Ovary (tissue), 3 donors: ENCODE results near the gene RGMA.
"Not testable (repeated sequence)": the region's sequence is repeated elsewhere in the genome, so short reads cannot be mapped to it uniquely, and the experiment has no call there.

ENCODE experiments used
- POLR2A ChIP-seq: fragments of 450-650 bp; IDR thresholded peaks from one replicate; pipeline ENCODE4 v1.6.1; 2017; ENCODE audit warnings: antibody characterized with exemption, mild to moderate bottlenecking, moderate library complexity
- TF ChIP-seq, protein P1 (sequence below), 3 donors: fragments of 450-650 bp in 2 of 3; fragments of 200-600 bp in 1 of 3; IDR thresholded peaks; one replicate each; pipeline versions ENCODE4 v1.5.1 to v1.8.0; 2016 to 2022; ENCODE audit warnings: antibody characterized with exemption in 3 of 3, mild to moderate bottlenecking in 1 of 3
- donor health status: DM: no; HTN: no; CAD: no.

DNA sequence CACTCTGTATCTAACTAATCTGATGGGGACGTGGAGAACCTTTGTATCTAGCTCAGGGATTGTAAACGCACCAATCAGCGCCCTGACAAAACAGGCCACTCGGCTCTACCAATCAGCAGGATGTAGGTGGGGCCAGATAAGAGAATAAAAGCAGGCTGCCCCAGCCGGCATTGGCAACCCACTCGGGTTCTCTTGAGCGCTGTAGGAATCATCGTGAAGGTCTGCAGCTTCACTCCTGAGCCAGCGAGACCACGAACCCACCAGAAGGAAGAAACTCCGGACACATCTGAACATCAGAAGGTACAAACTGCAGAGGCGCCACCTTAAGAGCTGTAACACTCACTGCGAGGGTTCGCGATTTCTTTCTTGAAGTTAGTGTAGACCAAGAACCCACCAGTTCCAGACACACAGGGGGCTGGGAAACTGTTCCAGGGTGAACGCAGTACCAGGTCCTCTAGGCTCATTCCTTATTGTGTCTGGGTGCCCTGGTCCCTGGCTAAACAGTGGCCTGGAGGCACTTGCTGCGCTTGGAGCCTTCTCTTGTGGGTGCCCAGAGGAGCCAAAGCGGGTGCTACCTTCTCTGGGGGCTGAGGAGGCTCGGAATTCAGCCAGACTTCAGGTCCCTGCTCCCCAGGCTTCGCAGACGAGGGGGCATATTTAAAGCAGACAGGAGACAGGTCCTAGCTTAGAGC, 56.4 kb downstream of the RGMA start:
- TF ChIP-seq, protein P1, sequence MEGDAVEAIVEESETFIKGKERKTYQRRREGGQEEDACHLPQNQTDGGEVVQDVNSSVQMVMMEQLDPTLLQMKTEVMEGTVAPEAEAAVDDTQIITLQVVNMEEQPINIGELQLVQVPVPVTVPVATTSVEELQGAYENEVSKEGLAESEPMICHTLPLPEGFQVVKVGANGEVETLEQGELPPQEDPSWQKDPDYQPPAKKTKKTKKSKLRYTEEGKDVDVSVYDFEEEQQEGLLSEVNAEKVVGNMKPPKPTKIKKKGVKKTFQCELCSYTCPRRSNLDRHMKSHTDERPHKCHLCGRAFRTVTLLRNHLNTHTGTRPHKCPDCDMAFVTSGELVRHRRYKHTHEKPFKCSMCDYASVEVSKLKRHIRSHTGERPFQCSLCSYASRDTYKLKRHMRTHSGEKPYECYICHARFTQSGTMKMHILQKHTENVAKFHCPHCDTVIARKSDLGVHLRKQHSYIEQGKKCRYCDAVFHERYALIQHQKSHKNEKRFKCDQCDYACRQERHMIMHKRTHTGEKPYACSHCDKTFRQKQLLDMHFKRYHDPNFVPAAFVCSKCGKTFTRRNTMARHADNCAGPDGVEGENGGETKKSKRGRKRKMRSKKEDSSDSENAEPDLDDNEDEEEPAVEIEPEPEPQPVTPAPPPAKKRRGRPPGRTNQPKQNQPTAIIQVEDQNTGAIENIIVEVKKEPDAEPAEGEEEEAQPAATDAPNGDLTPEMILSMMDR (IDR thresholded peaks at IDR 0.05), result not testable (repeated sequence)
- not testable (repeated sequence) for TF ChIP-seq POLR2A
